ENCODE measurements around the gene PRDX5.

DNA sequence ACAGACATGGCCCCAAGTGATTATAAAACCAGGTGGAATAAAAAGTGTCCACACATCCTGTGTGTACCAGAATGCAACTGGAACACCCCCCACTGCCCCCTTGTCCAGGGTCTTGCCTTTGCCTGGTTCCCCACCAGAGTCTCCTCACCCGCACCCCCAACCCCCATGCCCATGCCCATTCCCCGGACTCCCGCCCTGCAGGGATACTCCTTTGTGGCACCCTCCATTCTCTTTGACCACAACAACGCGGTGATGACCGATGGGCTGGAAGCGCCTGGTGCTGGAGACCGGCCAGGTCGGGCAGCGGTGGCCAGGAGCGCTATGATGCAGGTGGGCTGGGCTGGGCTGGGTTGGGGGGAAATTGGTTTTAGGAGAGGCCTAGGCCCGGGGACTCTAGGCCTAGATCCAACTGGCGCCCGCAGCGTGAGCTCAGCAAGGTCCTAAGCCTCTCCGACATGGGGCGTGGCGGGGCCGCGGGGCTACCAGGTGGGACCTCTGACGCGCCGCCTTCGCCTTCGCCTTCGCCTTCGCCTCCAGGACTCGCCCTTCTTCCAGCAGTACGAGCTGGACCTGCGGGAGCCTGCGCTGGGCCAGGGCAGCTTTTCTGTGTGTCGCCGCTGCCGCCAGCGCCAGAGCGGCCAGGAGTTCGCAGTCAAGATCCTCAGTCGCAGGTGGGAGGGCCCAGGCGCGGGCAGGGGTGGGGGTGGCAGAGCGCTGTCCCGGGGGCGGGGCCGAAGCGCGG, 50.2 kb downstream of the PRDX5 start:
- TF ChIP-seq NFRKB (IDR thresholded peaks at IDR 0.05) (no peak), SP1 (IDR thresholded peaks at IDR 0.05) (no peak)

Data from HEK293T (cell line).